GM18907 (cell line): ENCODE data around the gene NPTN.
A peak's percentile ranks its signal among the peaks of the same experiment; 100 is the strongest.
"Not testable (repeated sequence)": the region's sequence is repeated elsewhere in the genome, so short reads cannot be mapped to it uniquely, and the experiment has no call there.

ENCODE experiments used
- ATAC-seq: cut with Tn5 transposase; IDR thresholded peaks from one replicate; pipeline ENCODE4 v1.9.1; 2021; ENCODE audit warnings: mild to moderate bottlenecking, moderate library complexity; ENCODE audit not compliant: unreplicated experiment

NPTN gene

GRCh38 chr15:73633111-73633990 is at the start of gene NPTN:
Gene NPTN (minus strand): TSS chr15:73633389. CDS start chr15:73633215, 174 bp downstream.
- peak; percentile 87 for ATAC-seq

GRCh38 chr15:73682600-73683090 is 49.5 kb upstream of the NPTN start:
- no peak for ATAC-seq

GRCh38 chr15:73681856-73682599 is 48.8 kb upstream of the NPTN start:
- no peak for ATAC-seq

- ATAC-seq: no peak
These were observed 47.9 kb upstream of the NPTN start for GRCh38 chr15:73681063-73681462.

GRCh38 chr15:73680549-73680948 is 47.4 kb upstream of the NPTN start:
- ATAC-seq: no peak

GRCh38 chr15:73679964-73680363 is 46.8 kb upstream of the NPTN start:
- ATAC-seq: no peak

- ATAC-seq: no peak
These were observed 46.0 kb upstream of the NPTN start for GRCh38 chr15:73679180-73679579.

GRCh38 chr15:73678498-73678897 is 45.3 kb upstream of the NPTN start:
- no peak for ATAC-seq

- ATAC-seq: no peak
These were observed 44.5 kb upstream of the NPTN start for GRCh38 chr15:73677733-73678132.

GRCh38 chr15:73677146-73677607 is 44.0 kb upstream of the NPTN start:
- no peak for ATAC-seq

GRCh38 chr15:73674587-73674986 is 41.4 kb upstream of the NPTN start:
- no peak for ATAC-seq

GRCh38 chr15:73660455-73660854 is 27.3 kb upstream of the NPTN start:
- no peak for ATAC-seq

GRCh38 chr15:73658645-73659044 is 25.5 kb upstream of the NPTN start:
- no peak for ATAC-seq

GRCh38 chr15:73655724-73656123 is 22.5 kb upstream of the NPTN start:
- ATAC-seq: no peak

- ATAC-seq: no peak
These were observed 21.5 kb upstream of the NPTN start for GRCh38 chr15:73654659-73655058.

- ATAC-seq: no peak
These were observed 17.4 kb upstream of the NPTN start for GRCh38 chr15:73650416-73651126.

- ATAC-seq: no peak
These were observed 14.8 kb upstream of the NPTN start for GRCh38 chr15:73648014-73648295.

- ATAC-seq: no peak
These were observed 14.2 kb upstream of the NPTN start for GRCh38 chr15:73647259-73648013.

- not testable (repeated sequence) for ATAC-seq
These were observed 6.3 kb upstream of the NPTN start for GRCh38 chr15:73639464-73639863.

GRCh38 chr15:73637527-73637926 is 4.3 kb upstream of the NPTN start:
- ATAC-seq: no peak
